Cardiac fibroblast (primary cell): ENCODE results near the gene A1BG.

Experiments
- DNase-seq, 2 donors: peaks; one replicate each; pipeline versions ENCODE4 v3.0.0 to v3.0.0-alpha.2; 2010; ENCODE audit warnings: low read depth in 2 of 2
- H3K4me3 ChIP-seq, 2 donors: replicated peaks in 1 of 2; 1 replicate in 1 of 2; 2 replicates in 1 of 2; pipeline ENCODE4 v1.5.1; 2011; ENCODE audit warnings: low read depth in 2 of 2, low read length in 2 of 2, mild to moderate bottlenecking in 2 of 2, moderate library complexity in 1 of 2
- TF ChIP-seq, protein P1 (sequence below): IDR thresholded peaks from one replicate; pipeline ENCODE4 v1.5.1; 2011; ENCODE audit warnings: low read depth, mild to moderate bottlenecking, low read length, inconsistent platforms

A1BG gene

DNA sequence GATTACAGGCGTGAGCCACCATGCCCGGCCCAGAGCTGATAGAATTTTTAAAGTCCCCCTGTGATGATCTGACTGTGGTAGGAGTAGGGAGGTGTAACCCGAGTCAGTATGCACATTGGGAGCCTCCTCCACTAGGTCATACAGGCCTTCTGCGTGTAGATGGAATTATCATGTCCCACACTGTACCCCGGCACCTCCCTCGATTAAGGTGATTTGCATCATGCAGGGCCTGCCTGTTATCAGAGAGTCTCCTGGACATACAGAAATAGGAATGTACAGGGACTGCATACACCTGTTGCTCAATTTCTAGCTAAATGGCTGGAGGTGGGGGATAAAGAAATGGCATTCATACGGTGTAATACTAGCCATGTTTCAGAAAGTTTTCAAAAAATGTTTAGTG is 49.0 kb downstream of the A1BG start:
- DNase-seq: no peak
- TF ChIP-seq, protein P1, sequence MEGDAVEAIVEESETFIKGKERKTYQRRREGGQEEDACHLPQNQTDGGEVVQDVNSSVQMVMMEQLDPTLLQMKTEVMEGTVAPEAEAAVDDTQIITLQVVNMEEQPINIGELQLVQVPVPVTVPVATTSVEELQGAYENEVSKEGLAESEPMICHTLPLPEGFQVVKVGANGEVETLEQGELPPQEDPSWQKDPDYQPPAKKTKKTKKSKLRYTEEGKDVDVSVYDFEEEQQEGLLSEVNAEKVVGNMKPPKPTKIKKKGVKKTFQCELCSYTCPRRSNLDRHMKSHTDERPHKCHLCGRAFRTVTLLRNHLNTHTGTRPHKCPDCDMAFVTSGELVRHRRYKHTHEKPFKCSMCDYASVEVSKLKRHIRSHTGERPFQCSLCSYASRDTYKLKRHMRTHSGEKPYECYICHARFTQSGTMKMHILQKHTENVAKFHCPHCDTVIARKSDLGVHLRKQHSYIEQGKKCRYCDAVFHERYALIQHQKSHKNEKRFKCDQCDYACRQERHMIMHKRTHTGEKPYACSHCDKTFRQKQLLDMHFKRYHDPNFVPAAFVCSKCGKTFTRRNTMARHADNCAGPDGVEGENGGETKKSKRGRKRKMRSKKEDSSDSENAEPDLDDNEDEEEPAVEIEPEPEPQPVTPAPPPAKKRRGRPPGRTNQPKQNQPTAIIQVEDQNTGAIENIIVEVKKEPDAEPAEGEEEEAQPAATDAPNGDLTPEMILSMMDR: no peak
- no peak overlapping the region for H3K4me3 ChIP-seq

DNA sequence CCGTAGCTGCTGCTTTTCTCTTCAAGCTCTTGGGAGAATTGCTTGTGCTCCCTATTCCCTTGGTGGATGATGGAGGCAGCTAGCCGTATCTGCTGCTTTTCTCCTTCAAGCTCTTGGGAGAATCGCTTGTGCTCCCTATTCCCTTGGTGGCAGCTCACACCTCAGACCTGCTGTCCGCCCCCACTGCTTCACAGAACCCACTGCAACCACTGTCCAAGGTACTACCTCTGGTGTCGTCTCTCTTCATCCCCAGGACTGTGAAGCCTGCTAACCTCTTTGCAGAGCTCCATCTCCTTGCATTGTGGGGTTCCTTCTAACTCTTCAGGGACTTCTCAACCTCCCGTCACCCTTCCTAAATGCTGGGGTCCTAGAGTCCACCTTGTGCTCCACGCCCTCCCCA is 52.7 kb downstream of the A1BG start:
- no peak for DNase-seq
- no peak overlapping the region for H3K4me3 ChIP-seq
- TF ChIP-seq, protein P1: no peak

DNA sequence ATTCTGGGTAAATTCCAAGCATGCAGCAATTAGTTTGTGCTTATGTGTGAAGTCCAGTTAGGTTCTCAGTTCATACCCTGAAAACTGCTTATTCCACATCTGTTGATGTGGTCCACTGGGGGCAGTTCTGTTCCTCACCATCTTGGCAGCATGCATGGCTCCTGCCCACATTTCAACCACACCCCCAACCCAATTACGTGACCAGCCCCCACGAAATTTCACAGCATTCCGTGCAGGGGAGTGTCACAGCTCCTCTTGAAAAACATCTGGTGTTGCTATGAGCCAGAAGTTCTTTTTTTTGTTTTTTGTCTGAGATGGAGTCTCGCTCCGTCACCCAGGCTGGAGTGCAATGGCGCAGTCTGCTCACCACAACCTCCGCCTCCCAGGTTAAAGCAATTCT is 57.2 kb downstream of the A1BG start:
- TF ChIP-seq, protein P1: no peak
- DNase-seq: no peak

More for the DNA sequence above, 57.2 kb downstream of the A1BG start:
- H3K4me3 ChIP-seq: no peak overlapping the region
